Fibroblast of peridontal ligament (primary cell): ENCODE results near the gene SRL.

Source experiments
- DNase-seq: peaks from one replicate; pipeline ENCODE4 v3.0.0-alpha.2; 2010; ENCODE audit errors: extremely low read depth

SRL gene

DNA sequence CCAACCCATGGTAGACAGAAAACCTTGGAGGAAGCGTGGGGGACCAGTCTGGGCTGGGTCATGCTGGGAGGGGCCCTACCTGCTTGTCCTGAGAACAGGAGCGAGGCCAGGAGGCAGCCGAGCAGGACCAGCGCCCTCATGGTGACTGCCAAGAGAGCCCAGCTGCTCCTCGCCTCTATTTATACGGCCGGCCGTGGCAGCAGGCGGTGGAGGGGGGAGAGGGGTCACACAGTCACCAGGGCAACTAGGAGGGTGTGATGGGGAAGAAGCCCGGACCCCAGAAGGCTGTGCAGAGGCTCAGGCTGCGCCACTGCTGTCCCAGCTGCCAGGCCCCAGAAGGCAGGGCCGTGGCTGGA is at the start of gene SRL:
Gene SRL, minus strand, starts transcription at position 153 of the 356 bp plus-strand sequence. Its CDS starts 13 bp downstream, at position 140.
- no peak for DNase-seq

GRCh38 chr16:4290236-4290830 is 48.5 kb upstream of the SRL start:
- DNase-seq: peak; percentile 46

- DNase-seq: peak; percentile 43
These were observed 46.5 kb upstream of the SRL start for GRCh38 chr16:4288148-4288921.

- no peak for DNase-seq
These were observed 43.3 kb upstream of the SRL start for GRCh38 chr16:4285167-4285566.

- DNase-seq: peak; percentile 48
These were observed 42.1 kb upstream of the SRL start for GRCh38 chr16:4283939-4284338.

GRCh38 chr16:4283441-4283840 is 41.6 kb upstream of the SRL start:
- no peak for DNase-seq

- no peak for DNase-seq
These were observed 38.7 kb upstream of the SRL start for GRCh38 chr16:4280625-4281024.

- DNase-seq: no peak
These were observed 36.2 kb upstream of the SRL start for GRCh38 chr16:4277987-4278513.

DNA sequence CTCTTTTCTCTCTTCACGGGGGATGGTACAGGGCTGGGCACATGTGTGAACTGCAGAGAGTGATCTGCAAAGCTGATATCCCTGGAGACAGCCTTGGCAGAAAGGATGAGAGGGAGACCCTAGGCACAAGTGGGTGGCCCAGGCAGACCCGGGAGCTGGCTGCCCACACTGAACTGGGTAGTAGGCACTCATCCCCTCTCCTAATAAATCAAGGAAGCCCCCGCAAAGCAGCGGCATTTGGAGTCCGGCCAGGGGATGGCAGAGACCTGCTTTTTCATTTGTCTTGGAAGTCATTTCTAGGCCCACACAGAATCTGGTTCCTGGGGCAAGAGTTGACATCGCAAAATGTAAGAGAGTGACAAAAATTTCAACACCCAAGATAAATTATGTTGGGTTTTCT is 34.0 kb upstream of the SRL start:
- no peak for DNase-seq

- DNase-seq: peak; percentile 35
These were observed 32.0 kb upstream of the SRL start for GRCh38 chr16:4273858-4274311.

- DNase-seq: peak; percentile 17
These were observed 30.5 kb upstream of the SRL start for GRCh38 chr16:4272114-4272956.

- peak; percentile 85 for DNase-seq
These were observed 29.6 kb upstream of the SRL start for GRCh38 chr16:4271176-4272113.

DNA sequence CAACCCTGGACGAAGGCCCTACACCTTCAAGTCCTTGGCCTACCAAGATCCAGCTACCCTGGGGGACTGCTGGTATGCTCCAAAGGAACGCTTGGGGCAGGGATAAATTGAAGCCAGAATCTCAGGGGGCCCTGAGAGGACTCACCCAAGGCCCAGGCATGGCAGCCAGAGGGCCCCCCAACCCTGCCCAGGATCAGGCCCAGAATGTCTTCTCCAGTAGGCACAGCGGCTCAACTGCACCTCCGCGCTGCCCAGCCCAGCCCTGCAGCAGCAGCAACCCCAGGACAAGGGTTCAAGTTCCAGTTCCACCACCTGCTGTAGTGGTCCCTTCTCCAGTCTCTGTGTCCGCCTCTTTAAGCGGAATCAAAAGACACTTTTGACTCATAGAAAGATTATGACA is 28.7 kb upstream of the SRL start:
- no peak for DNase-seq

- DNase-seq: no peak
These were observed 28.2 kb upstream of the SRL start for GRCh38 chr16:4270091-4270490.

DNA sequence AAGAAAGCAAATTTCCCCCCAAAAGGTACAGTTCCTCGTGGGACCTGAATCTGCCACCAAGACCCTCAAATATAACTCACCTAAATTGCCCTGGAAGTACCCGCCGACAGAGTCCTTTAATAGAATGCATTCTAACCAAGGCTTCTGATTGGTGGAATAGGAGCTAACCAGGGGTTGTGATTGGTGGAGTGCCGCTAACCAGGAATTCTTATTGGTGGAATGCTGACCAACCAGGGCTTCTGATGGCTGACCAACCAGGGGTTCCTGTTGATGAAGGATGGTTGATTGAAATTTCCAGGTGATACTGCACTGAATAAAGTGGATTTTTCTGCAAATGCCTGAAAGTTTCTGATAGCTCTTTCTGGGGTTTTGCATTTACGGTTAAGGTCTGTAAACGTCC is 24.5 kb upstream of the SRL start:
- no peak for DNase-seq

DNA sequence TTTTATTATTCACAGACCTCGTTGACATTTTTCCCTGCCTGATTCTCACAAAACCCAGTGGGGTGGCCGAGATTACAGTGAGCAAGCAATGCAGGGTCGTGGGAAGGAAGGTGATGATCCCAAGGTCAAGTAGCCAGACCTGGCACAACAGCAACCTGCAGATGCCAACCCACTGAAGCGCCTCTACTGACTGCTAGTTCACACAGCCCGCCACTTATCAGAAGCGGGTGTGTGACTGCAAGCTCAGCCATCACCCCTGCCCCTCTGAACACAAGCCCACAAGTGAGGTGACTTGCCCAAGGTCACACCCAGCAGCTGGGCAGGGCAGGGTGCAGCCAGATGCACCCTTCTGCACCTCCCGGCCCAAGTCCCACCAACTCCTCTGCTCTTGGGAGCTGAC is 23.8 kb upstream of the SRL start:
- no peak for DNase-seq

- no peak for DNase-seq
These were observed 22.7 kb upstream of the SRL start for GRCh38 chr16:4264546-4264945.

DNA sequence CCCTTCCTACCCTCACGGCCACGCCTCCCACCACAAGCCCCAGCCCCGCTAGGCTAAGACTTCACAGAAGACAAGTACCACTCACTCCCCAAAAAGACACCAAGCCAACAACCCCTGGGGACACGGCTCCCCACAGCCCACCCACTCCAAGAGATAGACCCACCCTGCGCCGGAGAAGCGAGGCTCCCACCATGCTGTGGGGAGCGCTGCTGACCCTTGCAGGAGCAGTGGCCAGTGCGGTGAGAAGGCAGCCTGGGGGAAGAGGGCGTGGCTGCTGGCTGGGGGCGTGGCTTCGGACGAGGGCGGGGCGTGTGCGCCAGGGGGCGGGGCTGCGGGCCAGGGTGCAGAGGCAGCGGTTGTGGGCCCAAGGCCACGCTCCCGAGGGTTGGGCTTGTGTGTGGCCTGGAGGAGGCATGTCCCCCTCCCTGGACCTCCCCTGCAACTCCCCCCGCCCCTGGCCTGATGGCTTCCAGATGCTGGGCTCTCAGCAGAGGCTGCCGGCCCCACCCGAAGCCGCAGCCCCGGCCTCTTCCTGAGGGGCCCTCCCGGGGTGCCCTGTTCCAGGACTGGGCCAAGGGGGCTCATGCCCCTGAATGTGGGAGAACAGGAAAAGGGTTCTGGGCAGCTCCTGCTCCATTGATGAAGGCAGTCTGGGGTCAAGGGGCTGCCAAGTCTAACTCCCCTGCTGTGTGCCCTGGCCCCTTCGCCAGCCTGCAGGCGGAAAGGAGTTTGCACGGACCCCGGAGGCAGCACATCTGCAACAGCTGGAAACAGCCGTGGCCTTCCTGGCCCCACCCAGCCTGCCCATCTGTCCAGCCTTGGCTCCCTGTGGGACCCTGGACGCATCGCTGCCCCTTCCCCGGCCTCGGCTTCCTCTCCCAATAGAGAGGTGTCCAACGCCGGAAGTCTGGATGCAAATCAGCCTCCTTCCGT is 21.9 kb upstream of the SRL start:
- DNase-seq: peak; percentile 95

GRCh38 chr16:4262303-4262835 is 20.5 kb upstream of the SRL start:
- DNase-seq: no peak
